T-helper 17 cell (primary cell): ENCODE measurements around the gene WFS1. TPM values are rescaled to one million over a fixed set of nuclear protein-coding genes. Genes with fewer than 3 reads are reported as not detected.

ENCODE experiments used
- ATAC-seq: fragments of 150-1000 bp; cut with Tn5 transposase; 2 replicates; pipeline ENCODE4 v1.10.0; 2021; ENCODE audit warnings: mild to moderate bottlenecking, moderate library complexity
- DNase-seq, 3 donors: peaks; one replicate each; pipeline versions ENCODE4 v3.0.0 to v3.0.0-alpha.2; 2020 to 2021
- H3K9me3 ChIP-seq: one replicate; pipeline ENCODE4 v1.7.0; 2013; ENCODE audit warnings: low read length, mild to moderate bottlenecking; ENCODE audit not compliant: control insufficient read depth, poor library complexity, severe bottlenecking
- H3K27ac Mint-ChIP-seq: one replicate; pipeline ENCODE4 v1.8.0; 2022; ENCODE audit warnings: mild to moderate bottlenecking, moderate library complexity, mixed read lengths
- H3K27me3 Mint-ChIP-seq: one replicate; pipeline ENCODE4 v1.8.0; 2022; ENCODE audit warnings: mixed read lengths
- H3K36me3 Mint-ChIP-seq: one replicate; pipeline ENCODE4 v1.8.0; 2022; ENCODE audit warnings: low read depth, mixed read lengths
- H3K4me1 Mint-ChIP-seq: one replicate; pipeline ENCODE4 v1.8.0; 2022; ENCODE audit warnings: mild to moderate bottlenecking, mixed read lengths
- H3K4me3 Mint-ChIP-seq: one replicate; pipeline ENCODE4 v1.8.0; 2022; ENCODE audit warnings: mild to moderate bottlenecking, moderate library complexity, mixed read lengths
- total RNA-seq, 4 donors: library from RNA in 2 of 4; stranded (reverse) in 2 of 4; gene quantifications; one replicate each; pipeline ENCODE4 v1.2.3 and lab custom pipeline; 2022 to 2026

Gene WFS1
- total RNA-seq, 2 donors from 2014 or later: 1.7 to 2.4 TPM

- peaks cover 26% of the 10 kb centered on the region for H3K4me1 Mint-ChIP-seq
- H3K9me3 ChIP-seq: peaks cover 4% of the 10 kb centered on the region
- H3K36me3 Mint-ChIP-seq: no peaks in the 10 kb centered on the region
- peaks cover 52% of the 10 kb centered on the region for H3K27me3 Mint-ChIP-seq
- H3K27ac Mint-ChIP-seq: no peak overlapping the region
- ATAC-seq (no peak), DNase-seq (no peak)
- no peak overlapping the region for H3K4me3 Mint-ChIP-seq
Measured at GRCh38 chr4:6334203-6334887, 64.7 kb downstream of the WFS1 start.

- ATAC-seq (no peak), DNase-seq (no peak)
- peaks cover 47% of the 10 kb centered on the region for H3K27me3 Mint-ChIP-seq
- H3K4me1 Mint-ChIP-seq: peaks cover 27% of the 10 kb centered on the region
- peaks cover 1% of the 10 kb centered on the region for H3K36me3 Mint-ChIP-seq
- no peak overlapping the region for H3K27ac Mint-ChIP-seq
- no peak overlapping the region for H3K4me3 Mint-ChIP-seq
- H3K9me3 ChIP-seq: peaks cover 4% of the 10 kb centered on the region
Measured at GRCh38 chr4:6335040-6335590, 65.5 kb downstream of the WFS1 start.

GRCh38 chr4:6336166-6336565 lies 66.5 kb downstream of the WFS1 start:
- DNase-seq (no peak), ATAC-seq (no peak)
- H3K27me3 Mint-ChIP-seq: peaks cover 52% of the 10 kb centered on the region
- peaks cover 28% of the 10 kb centered on the region for H3K4me1 Mint-ChIP-seq
- H3K36me3 Mint-ChIP-seq: peaks cover 2% of the 10 kb centered on the region
- H3K27ac Mint-ChIP-seq: no peak overlapping the region
- no peak overlapping the region for H3K4me3 Mint-ChIP-seq
- H3K9me3 ChIP-seq: peaks cover 4% of the 10 kb centered on the region

GRCh38 chr4:6337331-6337935 lies 67.8 kb downstream of the WFS1 start:
- H3K9me3 ChIP-seq: peaks cover 4% of the 10 kb centered on the region
- Mint-ChIP-seq H3K27me3 (peaks cover 52% of the 10 kb centered on the region), H3K4me1 (peaks cover 32% of the 10 kb centered on the region), H3K36me3 (peaks cover 2% of the 10 kb centered on the region), H3K27ac (peak overlapping the region; percentile 68), H3K4me3 (peak overlapping the region; percentile 87)
- DNase-seq (no peak), ATAC-seq (no peak)

- peak overlapping the region; percentile 87 for H3K4me3 Mint-ChIP-seq
- peak overlapping the region; percentile 68 for H3K27ac Mint-ChIP-seq
- peaks cover 43% of the 10 kb centered on the region for H3K27me3 Mint-ChIP-seq
- H3K9me3 ChIP-seq: no peaks in the 10 kb centered on the region
- ATAC-seq (peak; percentile 37), DNase-seq (no peak)
- peaks cover 2% of the 10 kb centered on the region for H3K36me3 Mint-ChIP-seq
- peaks cover 32% of the 10 kb centered on the region for H3K4me1 Mint-ChIP-seq
Measured at GRCh38 chr4:6338175-6338950, 68.7 kb downstream of the WFS1 start.

- peaks cover 2% of the 10 kb centered on the region for H3K36me3 Mint-ChIP-seq
- H3K27me3 Mint-ChIP-seq: peaks cover 39% of the 10 kb centered on the region
- no peak for DNase-seq
- no peak for ATAC-seq
- H3K9me3 ChIP-seq: no peaks in the 10 kb centered on the region
- peak overlapping the region; percentile 68 for H3K27ac Mint-ChIP-seq
- no peak overlapping the region for H3K4me3 Mint-ChIP-seq
- H3K4me1 Mint-ChIP-seq: peaks cover 32% of the 10 kb centered on the region
Measured at GRCh38 chr4:6338951-6339817, 69.5 kb downstream of the WFS1 start.

GRCh38 chr4:6339818-6340445 lies 70.3 kb downstream of the WFS1 start:
- Mint-ChIP-seq H3K27me3 (peaks cover 34% of the 10 kb centered on the region), H3K36me3 (peaks cover 2% of the 10 kb centered on the region), H3K4me1 (peaks cover 32% of the 10 kb centered on the region), H3K27ac (no peak overlapping the region), H3K4me3 (no peak overlapping the region)
- no peaks in the 10 kb centered on the region for H3K9me3 ChIP-seq
- ATAC-seq (no peak), DNase-seq (no peak)

GRCh38 chr4:6340446-6341015 lies 70.9 kb downstream of the WFS1 start:
- H3K9me3 ChIP-seq: no peaks in the 10 kb centered on the region
- ATAC-seq (no peak), DNase-seq (no peak)
- peaks cover 2% of the 10 kb centered on the region for H3K36me3 Mint-ChIP-seq
- no peak overlapping the region for H3K27ac Mint-ChIP-seq
- peaks cover 28% of the 10 kb centered on the region for H3K4me1 Mint-ChIP-seq
- no peak overlapping the region for H3K4me3 Mint-ChIP-seq
- H3K27me3 Mint-ChIP-seq: peaks cover 32% of the 10 kb centered on the region

GRCh38 chr4:6341696-6342095 lies 72.0 kb downstream of the WFS1 start:
- no peak overlapping the region for H3K4me3 Mint-ChIP-seq
- peaks cover 2% of the 10 kb centered on the region for H3K36me3 Mint-ChIP-seq
- ATAC-seq: no peak
- peaks cover 32% of the 10 kb centered on the region for H3K27me3 Mint-ChIP-seq
- no peak for DNase-seq
- no peaks in the 10 kb centered on the region for H3K9me3 ChIP-seq
- no peak overlapping the region for H3K27ac Mint-ChIP-seq
- peaks cover 28% of the 10 kb centered on the region for H3K4me1 Mint-ChIP-seq

- Mint-ChIP-seq H3K36me3 (peaks cover 2% of the 10 kb centered on the region), H3K4me1 (peaks cover 20% of the 10 kb centered on the region), H3K27ac (no peak overlapping the region), H3K27me3 (peaks cover 25% of the 10 kb centered on the region), H3K4me3 (no peak overlapping the region)
- DNase-seq (no peak), ATAC-seq (no peak)
- no peaks in the 10 kb centered on the region for H3K9me3 ChIP-seq
Measured at GRCh38 chr4:6342530-6343293, 73.1 kb downstream of the WFS1 start.

- ATAC-seq (no peak), DNase-seq (no peak)
- Mint-ChIP-seq H3K27ac (no peak overlapping the region), H3K36me3 (peaks cover 2% of the 10 kb centered on the region), H3K27me3 (peaks cover 26% of the 10 kb centered on the region), H3K4me1 (peaks cover 9% of the 10 kb centered on the region), H3K4me3 (no peak overlapping the region)
- H3K9me3 ChIP-seq: no peaks in the 10 kb centered on the region
Measured at GRCh38 chr4:6343939-6344408, 74.3 kb downstream of the WFS1 start.
